Measurements from ENCODE around the gene CDK5RAP3. TPM values are rescaled to one million over a fixed set of nuclear protein-coding genes. Genes with fewer than 3 reads are reported as not detected.

CDK5RAP3 gene
- total and polyA plus RNA-seq, 2 of the 13 experiments (the other 11 are each of a cell fraction or from before 2014, with no cell fraction given) = 128 to 154 TPM

DNA sequence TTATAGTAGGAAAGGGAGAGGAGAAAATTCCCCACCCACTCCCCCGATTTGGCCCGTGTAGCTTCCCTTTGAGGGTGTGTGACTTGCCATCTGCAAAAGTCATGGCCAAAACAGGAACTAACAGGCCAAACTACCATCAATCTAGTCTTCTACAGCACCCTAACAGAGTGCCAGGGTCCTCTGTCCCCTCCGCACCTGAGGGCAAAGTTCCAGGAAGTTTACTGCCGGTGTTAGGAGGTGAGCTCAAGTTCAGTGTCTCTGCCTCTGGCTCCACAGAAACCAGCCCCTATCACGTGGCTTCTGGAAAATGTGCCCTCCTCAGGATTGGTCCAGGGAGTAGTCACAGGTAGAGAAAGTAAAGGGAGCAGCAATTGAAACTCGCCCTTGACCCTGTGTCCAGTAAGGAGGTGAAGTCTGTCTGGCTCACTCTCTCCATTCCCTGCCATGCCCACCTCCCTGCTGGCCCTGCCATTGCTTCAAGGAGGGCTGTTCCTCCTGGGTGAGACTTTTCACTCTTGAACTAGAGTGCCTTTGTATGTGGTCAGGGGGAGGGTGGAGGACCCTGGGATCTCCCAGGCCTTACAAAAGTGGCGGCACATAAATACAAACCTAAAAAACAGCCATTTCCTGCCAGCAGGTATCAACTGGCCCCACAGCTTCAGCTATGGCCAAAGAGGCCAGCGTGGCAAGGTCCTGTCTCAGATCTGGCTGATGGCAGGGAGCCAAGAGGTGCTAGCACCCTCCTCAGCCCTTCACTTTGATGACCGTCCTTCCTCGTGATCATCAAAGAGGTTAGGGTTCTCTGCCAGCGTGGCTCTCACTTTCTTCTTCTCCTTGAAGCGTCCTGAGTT lies 18.5 kb upstream of the CDK5RAP3 start (continued):
- TF ChIP-seq ZBTB21 (CRISPR knock-in tag; IDR thresholded peaks at IDR 0.05) (no peak), CCAR2 (optimal IDR thresholded peaks at IDR 0.05; ENCODE audit: low read depth, low read length) (no peak), NR2C2 (CRISPR knock-in tag; IDR thresholded peaks at IDR 0.05; ENCODE audit: borderline replicate concordance) (peak; percentile 61), CREB1 (IDR thresholded peaks at IDR 0.05) (no peak), CREB1 (CRISPR knock-in tag; IDR thresholded peaks at IDR 0.05) (no peak), EP300 (IDR thresholded peaks at IDR 0.05; ENCODE audit: low read depth in 2 of 2, low read length in 2 of 2) (peak in 1 of 2 experiments; percentile 66; a peak in 2 of 4 replicates), EP300 (CRISPR knock-in tag; IDR thresholded peaks at IDR 0.05; ENCODE audit: borderline replicate concordance) (0 out of 2 replicates have a peak, but pooled peaks have one; percentile 30), FOSL2 (CRISPR knock-in tag; IDR thresholded peaks at IDR 0.05) (peak; percentile 38), ZNF24 (IDR thresholded peaks at IDR 0.05) (no peak), REL (CRISPR knock-in tag; conservative IDR thresholded peaks at IDR 0.05) (no peak), NCOA1 (CRISPR knock-in tag; IDR thresholded peaks at IDR 0.05) (no peak), PHF20 (CRISPR knock-in tag; IDR thresholded peaks at IDR 0.05) (peak; percentile 63; the same call in 1 of the 2 replicates), ZSCAN9 (CRISPR knock-in tag; IDR thresholded peaks at IDR 0.05; ENCODE audit: borderline replicate concordance) (no peak; the same call in 1 of the 2 replicates), ZNF383 (CRISPR knock-in tag; IDR thresholded peaks at IDR 0.05; ENCODE audit: borderline replicate concordance) (no peak), KLF13 (CRISPR knock-in tag; IDR thresholded peaks at IDR 0.05) (no peak), PHF8 (CRISPR knock-in tag; IDR thresholded peaks at IDR 0.05) (no peak), ZNF530 (CRISPR knock-in tag; IDR thresholded peaks at IDR 0.05; ENCODE audit: low read depth) (no peak), ZKSCAN1 (IDR thresholded peaks at IDR 0.05; ENCODE audit: low read length) (no peak), CREBL2 (CRISPR knock-in tag; IDR thresholded peaks at IDR 0.05; ENCODE audit: borderline replicate concordance) (no peak), TCF7L2 (IDR thresholded peaks at IDR 0.05; ENCODE audit: low read depth, low read length) (no peak), BRCA1 (CRISPR knock-in tag; IDR thresholded peaks at IDR 0.05) (no peak), KAT2B (IDR thresholded peaks at IDR 0.05; ENCODE audit: borderline replicate concordance, low read depth, low read length) (no peak), ZNF816 (CRISPR knock-in tag; IDR thresholded peaks at IDR 0.05; ENCODE audit: borderline replicate concordance) (0 out of 2 replicates have a peak, but pooled peaks have one; percentile 55), SYNCRIP (IDR thresholded peaks at IDR 0.05; ENCODE audit: insufficient read depth, low read depth, low read length) (no peak), REPIN1 (CRISPR knock-in tag; IDR thresholded peaks at IDR 0.05; ENCODE audit: borderline replicate concordance, low read depth) (no peak), ADNP (CRISPR knock-in tag; IDR thresholded peaks at IDR 0.05) (no peak), NFE2L2 (IDR thresholded peaks at IDR 0.05; ENCODE audit: low read length) (no peak)
- TF ChIP-seq, protein P1, sequence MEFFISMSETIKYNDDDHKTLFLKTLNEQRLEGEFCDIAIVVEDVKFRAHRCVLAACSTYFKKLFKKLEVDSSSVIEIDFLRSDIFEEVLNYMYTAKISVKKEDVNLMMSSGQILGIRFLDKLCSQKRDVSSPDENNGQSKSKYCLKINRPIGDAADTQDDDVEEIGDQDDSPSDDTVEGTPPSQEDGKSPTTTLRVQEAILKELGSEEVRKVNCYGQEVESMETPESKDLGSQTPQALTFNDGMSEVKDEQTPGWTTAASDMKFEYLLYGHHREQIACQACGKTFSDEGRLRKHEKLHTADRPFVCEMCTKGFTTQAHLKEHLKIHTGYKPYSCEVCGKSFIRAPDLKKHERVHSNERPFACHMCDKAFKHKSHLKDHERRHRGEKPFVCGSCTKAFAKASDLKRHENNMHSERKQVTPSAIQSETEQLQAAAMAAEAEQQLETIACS (CRISPR knock-in tag; IDR thresholded peaks at IDR 0.05) = no peak
- TF ChIP-seq, protein P2, sequence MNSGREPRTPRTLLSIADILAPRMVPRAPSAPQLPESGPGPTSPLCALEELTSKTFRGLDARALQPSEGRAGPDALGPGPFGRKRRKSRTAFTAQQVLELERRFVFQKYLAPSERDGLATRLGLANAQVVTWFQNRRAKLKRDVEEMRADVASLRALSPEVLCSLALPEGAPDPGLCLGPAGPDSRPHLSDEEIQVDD (CRISPR knock-in tag; IDR thresholded peaks at IDR 0.05; ENCODE audit: borderline replicate concordance) = no peak
